ENCODE data around the gene RPP21. TPM values are rescaled to one million over a fixed set of nuclear protein-coding genes. Genes with fewer than 3 reads are reported as not detected.

The RPP21 gene
- total RNA-seq, 1 donor, result 24.6 TPM

DNA sequence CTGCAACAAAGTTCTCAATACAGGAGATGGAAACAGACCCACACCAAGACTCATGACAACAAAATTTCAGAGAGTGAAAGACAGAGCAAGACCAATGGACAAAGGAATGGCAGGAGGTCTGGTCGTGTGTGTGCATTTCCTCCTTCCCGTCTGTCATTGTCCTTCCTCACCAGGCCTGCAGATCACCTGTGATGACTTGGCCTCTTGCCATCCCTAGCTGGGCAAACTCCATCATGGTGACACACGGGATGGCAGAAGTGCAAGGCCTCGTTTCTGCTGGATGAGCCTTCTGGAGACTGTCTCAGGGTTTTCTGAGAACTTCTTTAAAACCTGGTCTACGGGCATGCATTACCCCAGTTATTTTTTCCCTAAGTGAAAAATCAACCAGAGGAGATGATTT is 49.2 kb downstream of the RPP21 start:
- no peak overlapping the region for H3K4me2 ChIP-seq (ENCODE audit: insufficient read depth, low read length)
- H3K36me3 ChIP-seq (ENCODE audit: insufficient read depth, low read length), result no peaks in the 10 kb centered on the region
- no peak for DNase-seq (ENCODE audit: insufficient read length, low spot score, missing footprints)
- H3K4me3 ChIP-seq (ENCODE audit: insufficient read depth, low read length), result no peak overlapping the region
- no peaks in the 10 kb centered on the region for H3K4me1 ChIP-seq (ENCODE audit: insufficient read depth, low read length)
- no peak for TF ChIP-seq CTCF (IDR thresholded peaks at IDR 0.05; ENCODE audit: extremely low read depth, low read depth, low read length)
- no peaks in the 10 kb centered on the region for H3K9me3 ChIP-seq (ENCODE audit: low read depth, low read length)
- H3K27ac ChIP-seq (ENCODE audit: low read depth, low read length), result no peak overlapping the region
- no peaks in the 10 kb centered on the region for H3K79me2 ChIP-seq (ENCODE audit: insufficient read depth, low read length)
- peaks cover 36% of the 10 kb centered on the region for H3K27me3 ChIP-seq (ENCODE audit: insufficient read depth, low read length)
- H4K20me1 ChIP-seq (ENCODE audit: insufficient read depth, low read length), result no peaks in the 10 kb centered on the region
- no peak overlapping the region for H2AFZ ChIP-seq (ENCODE audit: low read length)

Small RNA genes within 50 kb of the gene (small RNA-seq; reads per million reads assigned to genes)
- gene HLA-N, result not detected

Other genes with a start within 250 kb of the RPP21 start
- not detected in 2 replicates for gene TRIM31, start 232.1 kb upstream of the RPP21 start, total RNA-seq
- gene TRIM40, start 209.0 kb upstream of the RPP21 start, total RNA-seq, result not detected in 2 replicates
- gene TRIM10, start 183.9 kb upstream of the RPP21 start, total RNA-seq, result not detected in 2 replicates
- not detected in 2 replicates for gene TRIM15, start 181.6 kb upstream of the RPP21 start, total RNA-seq
- 20.6 and 29.3 TPM in 2 replicates for gene TRIM26, start 131.8 kb upstream of the RPP21 start, total RNA-seq
- 12.1 and 14.5 TPM in 2 replicates for gene TRIM39, start 18.2 kb upstream of the RPP21 start, total RNA-seq
- 320 and 343 TPM in 2 replicates for gene HLA-E, start 144.4 kb downstream of the RPP21 start, total RNA-seq
- 56.5 and 64.8 TPM in 2 replicates for gene GNL1, start 211.3 kb downstream of the RPP21 start, total RNA-seq
- 6.8 and 7.2 TPM in 2 replicates for gene PRR3, start 212.1 kb downstream of the RPP21 start, total RNA-seq
- 37.3 and 37.4 TPM in 2 replicates for gene ABCF1, start 226.3 kb downstream of the RPP21 start, total RNA-seq